ENCODE results near the gene KCNMA1.

GRCh38 chr10:77661100-77661499, 23.5 kb upstream of the KCNMA1 start:
- no peak for TF ChIP-seq CTCF (IDR thresholded peaks at IDR 0.05)
- TF ChIP-seq POLR2A (IDR thresholded peaks at IDR 0.05), result no peak
- no peak for TF ChIP-seq EP300 (IDR thresholded peaks at IDR 0.05)
